Measurements from ENCODE around the gene DDX1. TPM values are rescaled to one million over a fixed set of nuclear protein-coding genes. Genes with fewer than 3 reads are reported as not detected.

The DDX1 gene
- total RNA-seq, 1 experiment from 2014 or later: 70.7 TPM

DNA sequence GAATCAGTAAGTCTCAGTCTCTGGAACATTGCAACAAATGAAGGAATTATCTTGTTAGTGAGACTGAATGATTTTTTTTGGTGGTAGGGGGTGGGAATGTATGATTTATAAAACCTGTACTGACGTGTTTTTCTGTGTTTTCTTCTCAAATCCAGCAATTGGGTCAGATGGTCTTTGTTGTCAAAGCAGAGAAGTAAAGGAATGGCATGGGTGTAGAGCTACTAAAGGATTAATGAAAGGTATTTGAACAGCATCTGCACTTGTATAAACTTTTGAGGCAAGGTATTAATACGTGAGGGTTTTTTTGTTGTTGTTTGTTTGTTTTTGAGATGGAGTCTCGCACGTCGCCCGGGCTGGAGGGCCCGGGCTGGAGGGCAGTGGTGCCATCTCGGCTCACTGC, 10.7 kb downstream of the DDX1 start:
- Histone ChIP-seq H3K9me3 (ENCODE audit: insufficient read depth, low read depth) (no peaks in the 10 kb centered on the region), H3K4me3 (no peak overlapping the region), H3K4me1 (replicated peaks; ENCODE audit: insufficient read depth) (no peaks in the 10 kb centered on the region), H3K9me2 (ENCODE audit: insufficient read depth) (no peaks in the 10 kb centered on the region), H3F3A (ENCODE audit: insufficient read depth, low read depth) (no peaks in the 10 kb centered on the region), H3K27me3 (ENCODE audit: insufficient read depth, low read depth) (no peaks in the 10 kb centered on the region), H3K27ac (no peak overlapping the region), H2AFZ (no peak overlapping the region), H3K36me3 (ENCODE audit: low read depth) (peaks cover 83% of the 10 kb centered on the region), H3K79me2 (ENCODE audit: low read depth) (no peaks in the 10 kb centered on the region), H3K4me2 (no peak overlapping the region), H4K20me1 (ENCODE audit: insufficient read depth) (peaks cover 8% of the 10 kb centered on the region; the same call in 1 of the 2 replicates)
- intact Hi-C loops (cut with micrococcal nuclease; ENCODE audit: unreplicated experiment): no loop called here
- POLR2A ChIA-PET (ENCODE audit: unreplicated experiment): no interaction called here
- BruUV-seq (replicated peaks): no TSS peak
- no peak for DNase-seq
- TF ChIP-seq EZH2 (IDR thresholded peaks at IDR 0.05; ENCODE audit: low read depth): no peak
- TF ChIP-seq CTCF (conservative IDR thresholded peaks at IDR 0.05): no peak
- CTCF ChIA-PET: no interaction called here

DNA sequence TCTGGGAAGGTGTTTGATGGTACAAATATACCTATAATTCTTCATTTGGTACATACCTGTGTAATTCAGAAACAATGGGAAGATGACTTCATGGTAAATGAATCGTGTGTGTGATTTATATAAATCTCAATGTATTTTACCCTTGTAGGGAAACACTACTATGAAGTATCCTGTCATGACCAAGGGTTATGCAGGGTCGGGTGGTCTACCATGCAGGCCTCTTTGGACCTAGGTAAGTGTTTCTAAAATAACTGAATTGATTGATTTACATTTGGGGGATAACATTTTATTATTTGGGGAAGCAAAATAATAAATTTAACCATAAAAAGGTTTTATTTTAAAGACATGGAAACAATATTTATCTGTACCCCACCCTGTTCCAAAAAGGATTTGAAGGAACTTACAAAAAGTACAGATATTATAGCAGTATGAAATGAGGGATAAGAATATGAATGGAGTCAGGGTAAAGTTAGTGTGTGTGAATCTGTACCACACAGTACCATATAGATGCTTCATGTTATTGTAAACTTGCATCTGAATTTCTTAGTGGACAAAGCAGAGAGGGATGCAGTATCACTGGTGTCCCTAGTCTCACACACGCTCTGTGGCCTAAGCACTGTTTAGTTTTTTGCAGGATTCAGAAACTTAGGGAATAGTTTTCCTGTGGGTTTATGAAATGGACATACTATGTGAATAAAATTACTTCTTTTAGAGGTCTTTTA, 11.5 kb downstream of the DDX1 start:
- Histone ChIP-seq H3K9me3 (ENCODE audit: insufficient read depth, low read depth) (no peaks in the 10 kb centered on the region), H3K27me3 (ENCODE audit: insufficient read depth, low read depth) (no peaks in the 10 kb centered on the region), H3K79me2 (ENCODE audit: low read depth) (no peaks in the 10 kb centered on the region), H3K4me3 (no peak overlapping the region), H3F3A (ENCODE audit: insufficient read depth, low read depth) (no peaks in the 10 kb centered on the region), H3K36me3 (ENCODE audit: low read depth) (peaks cover 86% of the 10 kb centered on the region), H3K27ac (no peak overlapping the region), H3K9me2 (ENCODE audit: insufficient read depth) (no peaks in the 10 kb centered on the region), H3K4me2 (no peak overlapping the region), H4K20me1 (ENCODE audit: insufficient read depth) (peaks cover 5% of the 10 kb centered on the region), H2AFZ (no peak overlapping the region), H3K4me1 (replicated peaks; ENCODE audit: insufficient read depth) (no peaks in the 10 kb centered on the region)
- ChIA-PET CTCF (no interaction called here), POLR2A (ENCODE audit: unreplicated experiment) (no interaction called here)
- TF ChIP-seq CTCF (conservative IDR thresholded peaks at IDR 0.05) (no peak), EZH2 (IDR thresholded peaks at IDR 0.05; ENCODE audit: low read depth) (no peak)
- DNase-seq: no peak
- intact Hi-C loops (cut with micrococcal nuclease; ENCODE audit: unreplicated experiment): no loop called here
- no TSS peak for BruUV-seq (replicated peaks)

- Histone ChIP-seq H3K4me2 (no peak overlapping the region), H4K20me1 (ENCODE audit: insufficient read depth) (peaks cover 3% of the 10 kb centered on the region), H3K9me2 (ENCODE audit: insufficient read depth) (no peaks in the 10 kb centered on the region), H3K79me2 (ENCODE audit: low read depth) (no peaks in the 10 kb centered on the region), H3K36me3 (ENCODE audit: low read depth) (peaks cover 80% of the 10 kb centered on the region), H3K4me1 (replicated peaks; ENCODE audit: insufficient read depth) (no peaks in the 10 kb centered on the region), H3K9me3 (ENCODE audit: insufficient read depth, low read depth) (no peaks in the 10 kb centered on the region), H3K4me3 (no peak overlapping the region), H3K27ac (no peak overlapping the region), H3K27me3 (ENCODE audit: insufficient read depth, low read depth) (no peaks in the 10 kb centered on the region), H2AFZ (no peak overlapping the region), H3F3A (ENCODE audit: insufficient read depth, low read depth) (no peaks in the 10 kb centered on the region)
- CTCF ChIA-PET: no interaction called here
- POLR2A ChIA-PET (ENCODE audit: unreplicated experiment): no interaction called here
- DNase-seq: no peak
- intact Hi-C loops (cut with micrococcal nuclease; ENCODE audit: unreplicated experiment): no loop called here
- no TSS peak for BruUV-seq (replicated peaks)
- TF ChIP-seq CTCF (conservative IDR thresholded peaks at IDR 0.05) (no peak), EZH2 (IDR thresholded peaks at IDR 0.05; ENCODE audit: low read depth) (no peak)
Observed at GRCh38 chr2:15603948-15604347, 12.3 kb downstream of the DDX1 start.
